Activated B cell treated with CpG ODN at 0.5 μM for 24 hours (primary cell): Measurements from ENCODE around the gene ACTN3. TPM values are rescaled to one million over a fixed set of nuclear protein-coding genes. Genes with fewer than 3 reads are reported as not detected.

Experiments used
- ATAC-seq: fragments of 200-7000 bp; cut with Tn5 transposase; one replicate; pipeline ENCODE4 v1.10.0; 2021; ENCODE audit warnings: low read depth, mild to moderate bottlenecking, moderate library complexity
- CTCF ChIA-PET: fragments of 350-600 bp; sonication (Branson Sonifier 250); formaldehyde crosslinking; loops from one replicate; lab custom pipeline; 2021; ENCODE audit warnings: antibody characterized with exemption; lab: Charles Lee
- POLR2A ChIA-PET: fragments of 350-600 bp; sonication (Branson Sonifier 250); formaldehyde crosslinking; loops from one replicate; lab custom pipeline; 2021; ENCODE audit warnings: antibody characterized with exemption; lab: Charles Lee
- DNase-seq: peaks from one replicate; pipeline ENCODE4 v3.0.0; 2022
- H3K27ac Mint-ChIP-seq: one replicate; pipeline ENCODE4 v1.8.0; 2020; ENCODE audit warnings: mixed read lengths
- H3K27me3 Mint-ChIP-seq: one replicate; pipeline ENCODE4 v1.8.0; 2021; ENCODE audit warnings: mixed read lengths
- H3K36me3 Mint-ChIP-seq: one replicate; pipeline ENCODE4 v1.8.0; 2021; ENCODE audit warnings: low read depth, mixed read lengths
- H3K4me1 Mint-ChIP-seq: one replicate; pipeline ENCODE4 v1.8.0; 2021; ENCODE audit warnings: mixed read lengths
- H3K4me3 Mint-ChIP-seq: one replicate; pipeline ENCODE4 v1.8.0; 2020; ENCODE audit warnings: mild to moderate bottlenecking, mixed read lengths
- H3K9me3 Mint-ChIP-seq: one replicate; pipeline ENCODE4 v1.8.0; 2020; ENCODE audit warnings: mixed read lengths
- CTCF ChIP-seq: fragments of 200-600 bp; IDR thresholded peaks from one replicate; pipeline ENCODE4 v1.8.0; 2022; ENCODE audit warnings: antibody characterized with exemption, mild to moderate bottlenecking
- intact Hi-C: fragments of 100-400 bp; cut with micrococcal nuclease; formaldehyde crosslinking; loops from one replicate; pipeline ENCODE4 v1.15.1; 2024
- total RNA-seq: library from RNA; stranded (reverse); gene quantifications from 2 replicates; pipeline ENCODE4 v1.2.3, GENCODE V29; 2022

Gene ACTN3
- total RNA-seq, 1 donor from 2014 or later: not detected

DNA sequence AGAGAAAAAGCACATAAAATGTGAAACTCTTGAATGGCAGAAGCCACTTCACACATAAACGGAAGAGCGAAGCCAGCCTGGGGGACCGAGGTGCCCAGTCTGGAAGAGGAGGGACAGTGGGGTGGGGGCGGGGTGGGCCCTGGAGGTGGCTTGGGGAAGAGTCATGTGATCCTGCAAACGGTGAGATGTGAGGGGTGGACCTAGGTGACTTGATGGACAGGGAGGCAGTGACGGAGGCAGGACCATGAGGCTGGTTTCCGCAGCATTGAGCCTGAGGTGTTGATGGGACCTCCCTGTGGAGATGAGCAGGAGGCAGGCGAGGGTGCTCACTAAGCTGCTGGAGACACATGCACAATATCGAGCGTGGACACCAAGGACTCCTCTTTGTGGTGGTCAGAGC is 17.6 kb upstream of the ACTN3 start:
- TF ChIP-seq CTCF: no peak
- DNase-seq (no peak), ATAC-seq (no peak)
- Mint-ChIP-seq H3K4me1 (no peaks in the 10 kb centered on the region), H3K27ac (no peak overlapping the region), H3K36me3 (peaks cover 46% of the 10 kb centered on the region), H3K4me3 (no peak overlapping the region), H3K9me3 (no peaks in the 10 kb centered on the region), H3K27me3 (no peaks in the 10 kb centered on the region)
- ChIA-PET POLR2A (no interaction called here), CTCF (no interaction called here)
- intact Hi-C loops: no loop called here

GRCh38 chr11:66529655-66530054 is 17.0 kb upstream of the ACTN3 start:
- ChIA-PET POLR2A (no interaction called here), CTCF (no interaction called here)
- Mint-ChIP-seq H3K9me3 (no peaks in the 10 kb centered on the region), H3K27me3 (no peaks in the 10 kb centered on the region), H3K36me3 (peaks cover 42% of the 10 kb centered on the region), H3K4me3 (no peak overlapping the region), H3K4me1 (no peaks in the 10 kb centered on the region), H3K27ac (no peak overlapping the region)
- TF ChIP-seq CTCF: no peak
- DNase-seq (no peak), ATAC-seq (no peak)
- intact Hi-C loops: no loop called here

DNA sequence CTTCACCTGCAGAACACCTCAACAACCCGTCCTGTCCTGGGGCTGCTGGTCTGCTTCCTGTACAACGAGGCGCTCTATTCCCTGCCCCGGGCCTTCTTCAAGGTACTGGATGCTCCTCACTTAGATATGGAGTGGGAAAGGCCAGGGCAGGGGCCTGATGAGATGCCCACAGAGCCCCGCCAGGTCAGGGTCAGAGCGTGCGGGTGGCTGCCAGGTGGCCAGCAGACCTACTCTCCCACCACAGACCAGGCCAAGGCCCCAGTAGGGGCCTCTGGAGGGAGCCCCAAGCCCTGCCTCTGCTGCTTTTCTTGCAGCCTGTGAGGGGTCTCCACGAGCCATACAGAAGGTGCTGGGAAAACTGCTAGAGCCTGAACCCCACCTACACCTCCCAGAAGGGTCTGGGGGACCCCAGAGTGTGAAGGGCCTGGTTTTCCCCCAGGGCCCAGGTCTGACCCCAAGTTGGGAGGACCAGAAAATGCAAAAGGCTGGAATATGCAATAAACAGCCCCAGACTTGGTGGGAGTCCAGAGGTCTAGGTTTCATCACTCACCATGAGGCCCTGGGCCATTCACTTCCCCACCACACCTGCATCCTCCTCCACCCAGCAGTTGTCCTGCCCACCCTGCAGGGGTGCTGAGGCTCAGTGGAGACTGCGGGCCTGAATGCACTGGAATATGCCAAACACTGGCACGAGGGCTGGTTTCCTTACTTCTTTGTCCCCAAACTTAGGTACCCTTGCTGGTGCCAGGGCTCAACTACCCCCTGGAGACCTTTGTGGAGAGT is 15.6 kb upstream of the ACTN3 start:
- intact Hi-C loops: no loop called here
- DNase-seq (no peak), ATAC-seq (no peak)
- ChIA-PET POLR2A (interaction anchor here (1.2 kb wide), 1 partner anchor 15 kb away, joined by 4 read pairs; the partner anchor contains the start of gene ZDHHC24), CTCF (no interaction called here)
- no peaks in the 10 kb centered on the region for H3K9me3 Mint-ChIP-seq
- no peaks in the 10 kb centered on the region for H3K4me1 Mint-ChIP-seq
- H3K4me3 Mint-ChIP-seq: no peak overlapping the region
- H3K36me3 Mint-ChIP-seq: peaks cover 45% of the 10 kb centered on the region
- no peak for TF ChIP-seq CTCF
- H3K27ac Mint-ChIP-seq: no peak overlapping the region
- no peaks in the 10 kb centered on the region for H3K27me3 Mint-ChIP-seq

GRCh38 chr11:66531841-66532240 is 14.9 kb upstream of the ACTN3 start:
- no peak for DNase-seq
- Mint-ChIP-seq H3K36me3 (peaks cover 46% of the 10 kb centered on the region), H3K27me3 (no peaks in the 10 kb centered on the region), H3K27ac (no peak overlapping the region), H3K4me1 (no peaks in the 10 kb centered on the region), H3K9me3 (no peaks in the 10 kb centered on the region), H3K4me3 (no peak overlapping the region)
- ChIA-PET CTCF (no interaction called here), POLR2A (no interaction called here)
- intact Hi-C loops: no loop called here
- no peak for ATAC-seq
- TF ChIP-seq CTCF: no peak

DNA sequence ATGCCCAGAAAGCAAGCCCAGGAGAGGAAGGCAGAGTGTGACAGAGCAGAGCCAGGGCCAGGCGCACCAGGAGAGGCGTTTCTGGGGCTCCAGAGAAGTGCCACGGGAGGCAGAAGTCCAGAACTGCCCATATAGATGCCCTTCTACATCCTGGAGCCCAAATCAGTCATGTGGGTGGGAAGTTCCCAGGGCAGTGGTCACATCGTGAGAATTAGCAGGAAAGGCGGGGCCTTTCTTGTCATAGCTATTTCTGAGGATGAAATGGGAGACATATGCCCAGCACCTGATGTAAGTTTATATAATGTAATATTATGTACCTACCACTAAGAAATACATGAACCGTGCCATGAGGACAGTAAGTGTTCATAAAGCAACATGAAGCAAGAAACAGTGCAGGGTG is 13.9 kb upstream of the ACTN3 start:
- no peak for TF ChIP-seq CTCF
- Mint-ChIP-seq H3K4me3 (no peak overlapping the region), H3K27me3 (no peaks in the 10 kb centered on the region), H3K27ac (no peak overlapping the region), H3K9me3 (no peaks in the 10 kb centered on the region), H3K36me3 (peaks cover 51% of the 10 kb centered on the region), H3K4me1 (no peaks in the 10 kb centered on the region)
- DNase-seq (no peak), ATAC-seq (no peak)
- ChIA-PET POLR2A (no interaction called here), CTCF (no interaction called here)
- intact Hi-C loops: no loop called here
